ENCODE results near the gene RHBDD2.

GRCh38 chr7:75850235-75850634 lies 28.6 kb upstream of the RHBDD2 start:
- TF ChIP-seq CTCF (optimal IDR thresholded peaks at IDR 0.05 in 1 of 3, IDR thresholded peaks at IDR 0.05 in 1 of 3, conservative IDR thresholded peaks at IDR 0.05 in 1 of 3; ENCODE audit: extremely low read depth in 1 of 3, insufficient read depth in 2 of 3, low read length in 3 of 3) (no peak), EZH2 (IDR thresholded peaks at IDR 0.05; ENCODE audit: low read length) (no peak)

Data from keratinocyte (primary cell).